ENCODE measurements around the gene TOLLIP.
A peak's percentile ranks its signal among the peaks of the same experiment; 100 is the strongest.
"Not testable (repeated sequence)": the region's sequence is repeated elsewhere in the genome, so short reads cannot be mapped to it uniquely, and the experiment has no call there.

The TOLLIP gene

GRCh38 chr11:1309498-1310317, at the start of gene TOLLIP:
TOLLIP (minus strand) TSS chr11:1309632; CDS start chr11:1309498, 134 bp downstream.
- FAIRE-seq: no peak

DNA sequence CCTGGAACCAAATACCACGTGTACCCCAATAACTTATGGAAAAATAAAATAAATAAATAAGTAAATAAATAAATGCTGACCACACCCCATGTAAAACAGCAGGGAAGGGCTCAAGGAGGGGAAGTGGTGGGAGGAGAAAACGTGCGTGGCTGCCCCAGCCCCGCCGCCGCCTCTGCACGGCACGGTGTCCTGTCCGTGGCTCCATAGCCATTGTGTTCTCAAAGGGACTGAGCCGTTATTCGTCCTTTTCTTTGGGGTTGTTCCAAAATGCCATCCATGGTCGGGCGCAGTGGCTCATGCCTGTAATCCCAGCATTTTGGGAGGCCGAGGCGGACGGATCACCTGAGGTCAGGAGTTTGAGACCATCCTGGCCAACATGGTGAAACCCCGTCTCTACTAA, 49.5 kb upstream of the TOLLIP start:
- not testable (repeated sequence) for FAIRE-seq

- FAIRE-seq: no peak
Measured at GRCh38 chr11:1358286-1358685, 48.9 kb upstream of the TOLLIP start.

DNA sequence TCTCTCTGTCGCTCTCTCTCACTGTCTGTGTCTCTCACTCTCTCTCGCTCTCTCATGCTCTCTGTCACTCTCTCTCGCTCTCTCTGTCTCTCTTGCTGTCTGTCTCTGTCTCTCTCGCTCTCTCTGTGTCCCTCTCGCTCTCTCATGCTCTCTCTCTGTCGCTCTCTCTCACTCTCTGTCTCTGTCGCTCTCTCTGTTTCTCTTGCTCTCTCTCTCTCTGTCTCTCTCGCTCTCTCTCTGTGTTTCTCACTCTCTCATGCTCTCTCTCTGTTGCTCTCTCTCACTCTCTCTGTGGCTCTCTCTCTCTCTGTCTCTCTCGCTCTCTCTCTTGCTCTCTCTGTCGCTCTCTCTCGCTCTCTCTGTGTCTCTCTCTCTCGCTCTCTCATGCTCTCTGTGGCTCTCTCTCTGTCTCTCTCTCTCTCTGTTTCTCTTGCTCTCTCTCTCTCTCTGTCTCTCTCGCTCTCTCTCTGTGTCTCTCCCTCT, 47.1 kb upstream of the TOLLIP start:
- no peak for FAIRE-seq

DNA sequence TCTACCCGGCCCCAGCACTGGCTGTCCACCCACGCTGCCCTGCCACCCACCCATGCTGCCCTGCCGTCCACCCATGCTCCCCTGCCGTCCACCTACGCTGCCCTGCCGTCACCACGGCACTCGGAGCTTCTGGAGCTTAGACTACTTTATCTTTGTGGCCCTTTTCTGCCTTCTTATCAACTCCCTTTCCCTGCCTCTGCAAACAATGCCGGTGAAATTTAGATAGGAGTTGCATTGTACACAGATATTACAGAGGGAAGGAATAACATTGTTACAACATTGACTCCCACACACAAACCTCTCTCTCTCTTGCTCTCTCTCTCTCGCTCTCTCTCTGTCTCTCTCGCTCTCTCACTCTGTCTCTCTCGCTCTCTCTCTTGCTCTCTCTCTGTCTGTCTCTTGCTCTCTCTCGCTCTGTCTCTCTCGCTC, 46.6 kb upstream of the TOLLIP start:
- no peak for FAIRE-seq

DNA sequence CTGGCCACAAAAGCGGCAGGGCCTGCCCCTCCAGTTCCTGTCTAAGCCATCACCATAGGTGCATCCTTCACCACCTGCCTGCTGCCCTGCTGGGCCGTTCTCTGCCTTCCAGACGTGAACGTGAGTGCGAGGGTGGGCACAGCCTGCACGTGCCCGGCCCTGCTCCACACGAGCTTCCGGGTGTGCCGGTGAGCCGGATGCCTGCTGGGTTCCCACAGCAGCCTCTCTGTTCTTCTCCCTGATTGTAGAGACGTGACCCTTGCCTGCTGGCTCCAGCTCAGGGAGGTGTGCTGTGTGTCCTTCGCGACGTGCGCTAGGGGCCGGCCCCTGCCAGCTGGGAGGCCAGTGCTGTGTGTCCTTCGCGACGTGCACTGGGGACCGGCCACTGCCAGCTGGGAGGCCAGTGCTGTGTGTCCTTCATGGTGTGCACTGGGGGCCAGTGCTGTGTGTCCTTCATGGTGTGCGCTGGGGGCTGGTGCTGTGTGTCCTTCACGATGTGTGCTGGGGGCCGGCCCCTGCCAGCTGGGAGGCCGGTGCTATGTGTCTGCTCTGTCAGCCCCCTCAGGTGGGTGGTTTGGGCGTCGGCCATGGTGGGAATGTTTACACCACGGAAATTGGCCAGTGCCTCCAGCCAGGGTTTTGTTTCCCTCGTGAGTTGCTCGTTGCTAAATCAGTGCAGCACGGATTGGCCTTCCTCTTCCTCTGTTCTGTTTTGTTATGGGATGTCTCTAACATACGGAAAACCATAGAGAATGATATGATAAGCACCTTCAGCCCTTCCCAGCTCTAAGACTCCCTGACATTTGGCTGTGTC, 44.9 kb upstream of the TOLLIP start:
- no peak for FAIRE-seq

DNA sequence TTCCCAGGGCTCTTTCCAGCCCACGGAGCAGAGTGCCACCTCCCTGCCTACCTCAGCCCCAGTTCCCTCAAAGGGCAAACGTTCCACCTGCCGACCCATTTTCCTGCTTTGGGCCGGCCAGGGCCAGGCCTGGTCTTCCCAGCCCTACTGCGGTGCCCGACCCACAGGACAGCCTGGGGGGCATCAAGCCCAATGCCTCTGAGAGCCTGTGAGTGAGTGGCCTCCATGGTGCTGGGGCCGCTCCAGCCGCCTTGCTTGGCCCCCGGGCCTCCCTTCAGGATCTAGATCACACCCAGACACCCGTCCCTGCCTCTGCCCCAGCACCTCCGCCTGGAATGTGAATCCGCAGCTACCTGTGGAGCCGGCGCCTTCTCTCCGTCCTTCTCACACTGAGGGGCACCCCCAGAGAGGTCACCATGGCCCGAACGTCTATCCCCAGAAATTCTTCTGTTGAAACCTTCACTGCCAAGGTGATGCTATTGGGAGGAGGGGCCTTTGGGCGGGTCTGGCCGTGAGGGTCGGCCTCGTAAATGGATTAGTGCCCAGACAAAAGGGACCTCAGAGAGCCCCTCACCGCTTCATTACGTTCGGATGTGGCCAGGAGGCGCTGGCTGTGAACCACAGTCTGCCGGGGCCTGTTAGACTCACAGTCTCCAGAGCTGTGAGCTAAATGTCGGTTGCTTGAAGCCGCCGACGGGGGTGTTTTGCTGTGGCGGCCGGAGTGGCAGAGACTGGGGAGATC, 44.1 kb upstream of the TOLLIP start:
- FAIRE-seq: peak; percentile 65

DNA sequence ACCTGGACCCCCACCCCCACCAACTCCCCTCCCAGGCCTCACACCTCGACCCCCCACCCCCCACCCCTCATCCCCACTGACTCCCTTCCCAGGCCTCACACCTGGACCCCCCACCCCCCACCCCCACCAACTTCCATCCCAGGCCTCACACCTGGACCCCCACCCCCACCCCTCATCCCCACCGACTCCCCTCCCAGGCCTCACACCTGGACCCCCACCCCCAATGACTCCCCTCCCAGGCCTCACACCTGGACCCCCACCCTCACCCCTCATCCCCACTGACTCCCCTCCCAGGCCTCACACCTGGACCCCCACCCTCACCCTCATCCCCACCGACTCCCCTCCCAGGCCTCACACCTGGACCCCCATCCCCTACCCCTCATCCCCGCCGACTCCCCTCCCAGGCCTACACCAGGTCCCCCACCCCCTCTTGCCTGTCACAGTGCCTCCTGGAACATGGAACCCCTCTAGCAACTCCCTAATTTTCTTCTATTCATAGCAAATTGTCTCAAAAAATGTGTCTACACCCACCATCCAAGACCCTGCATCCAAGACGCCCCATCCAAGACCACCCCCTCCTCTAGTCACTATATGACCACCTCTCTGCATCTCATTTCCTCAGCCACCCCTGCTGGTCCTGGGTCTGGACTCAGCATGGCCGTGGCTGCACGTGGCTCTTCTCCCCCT, 43.4 kb upstream of the TOLLIP start:
- no peak for FAIRE-seq

GRCh38 chr11:1351278-1351937, 42.0 kb upstream of the TOLLIP start:
- peak; percentile 98 for FAIRE-seq

DNA sequence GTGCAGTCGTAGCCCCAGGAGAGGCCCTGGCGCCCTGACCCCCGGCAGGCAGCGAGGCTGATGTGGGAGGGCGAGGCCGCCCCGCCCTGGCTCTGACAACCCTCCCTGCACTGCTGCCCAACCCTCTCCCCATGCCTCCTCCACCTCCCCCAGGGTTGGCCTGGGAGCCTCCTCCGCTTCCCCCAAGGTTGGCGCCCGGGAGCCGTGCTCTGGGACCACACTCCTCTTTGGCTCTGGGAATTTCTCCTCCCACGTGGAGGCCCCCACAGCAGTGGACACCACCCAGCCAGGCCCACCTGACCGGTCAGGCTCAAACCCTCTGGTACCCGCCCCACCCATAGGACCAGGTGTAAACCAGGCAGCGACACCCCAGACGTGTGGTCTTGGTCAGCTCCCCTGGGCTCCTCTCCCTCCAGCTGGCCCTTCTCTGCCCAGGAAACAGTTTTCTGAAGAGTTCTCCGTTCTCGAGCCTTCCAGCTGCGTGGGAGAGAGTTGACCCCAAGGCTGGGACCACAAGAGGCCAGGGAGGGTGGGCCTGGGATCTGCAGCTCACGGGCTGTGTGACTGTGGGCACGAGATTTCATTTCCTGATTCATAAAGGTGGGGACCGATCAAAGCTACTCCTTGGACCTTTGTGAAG, 40.8 kb upstream of the TOLLIP start:
- no peak for FAIRE-seq

DNA sequence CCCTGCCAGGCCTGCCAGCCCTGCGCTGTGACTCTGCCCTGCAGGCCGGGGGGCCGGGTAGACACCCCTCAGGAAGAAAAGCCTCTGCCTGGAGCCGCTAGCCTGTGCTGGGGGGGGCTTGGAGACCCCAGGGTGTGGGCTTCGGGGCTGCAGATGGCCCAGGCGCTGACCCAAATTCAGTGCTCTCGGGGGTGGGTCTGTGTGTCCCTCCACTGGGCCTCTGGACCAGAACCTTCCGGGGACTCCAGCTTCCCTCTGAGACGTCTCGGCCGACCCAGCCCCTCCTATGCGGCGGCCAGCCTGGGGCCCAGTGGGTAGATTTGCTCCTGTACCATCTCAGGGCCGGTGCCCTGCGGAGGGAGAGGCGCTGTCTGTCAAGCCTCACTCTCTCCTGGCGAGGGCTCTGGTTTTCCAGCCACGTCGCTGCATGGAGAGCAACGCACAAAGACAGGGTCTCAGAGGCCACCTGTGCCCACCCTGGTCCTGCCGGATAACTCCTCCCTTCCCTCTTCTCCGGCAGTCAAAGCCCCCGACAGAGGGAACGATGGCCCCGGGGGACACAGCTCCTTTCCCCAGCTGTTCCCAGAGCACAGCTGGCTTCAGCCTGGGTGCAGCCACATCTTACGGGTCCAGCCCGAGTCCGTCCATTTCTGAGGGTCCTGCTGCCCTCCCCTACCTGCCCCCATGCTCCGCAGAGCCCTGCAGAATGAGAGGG, 40.1 kb upstream of the TOLLIP start:
- no peak for FAIRE-seq

- FAIRE-seq: no peak
Measured at GRCh38 chr11:1348796-1349326, 39.4 kb upstream of the TOLLIP start.

DNA sequence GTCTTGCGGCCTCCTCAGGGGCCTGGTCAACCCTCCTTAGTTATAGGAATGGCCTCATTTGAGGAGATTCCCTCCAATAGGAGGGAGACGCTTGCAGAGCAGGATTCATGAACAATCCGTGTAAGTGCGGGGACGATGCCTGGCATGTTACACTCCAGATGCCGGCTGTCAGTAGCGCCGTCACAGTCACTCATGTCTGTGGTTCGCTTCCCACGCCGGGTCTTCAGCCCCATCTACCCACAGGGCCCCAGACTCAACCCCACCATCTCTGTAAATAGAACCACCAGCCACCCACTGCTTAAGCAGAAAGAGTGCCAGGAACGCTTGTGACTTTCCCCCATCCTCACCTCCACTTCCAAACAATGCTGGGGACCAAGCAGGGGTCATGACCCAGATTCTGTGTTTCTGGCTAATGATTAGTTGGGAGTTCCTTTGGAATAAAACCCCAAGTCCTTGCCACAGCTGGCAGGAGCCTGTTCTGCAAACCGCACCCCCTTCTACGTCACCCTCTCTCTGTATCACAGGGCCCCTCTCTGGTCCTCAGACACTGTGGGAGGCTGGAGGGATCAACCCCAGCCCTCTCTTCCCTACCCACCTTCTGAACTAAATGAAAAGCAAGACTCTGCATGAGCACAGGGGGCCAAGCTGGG, 38.8 kb upstream of the TOLLIP start:
- FAIRE-seq: no peak

GRCh38 chr11:1347411-1347999, 38.1 kb upstream of the TOLLIP start:
- FAIRE-seq: not testable (repeated sequence)

DNA sequence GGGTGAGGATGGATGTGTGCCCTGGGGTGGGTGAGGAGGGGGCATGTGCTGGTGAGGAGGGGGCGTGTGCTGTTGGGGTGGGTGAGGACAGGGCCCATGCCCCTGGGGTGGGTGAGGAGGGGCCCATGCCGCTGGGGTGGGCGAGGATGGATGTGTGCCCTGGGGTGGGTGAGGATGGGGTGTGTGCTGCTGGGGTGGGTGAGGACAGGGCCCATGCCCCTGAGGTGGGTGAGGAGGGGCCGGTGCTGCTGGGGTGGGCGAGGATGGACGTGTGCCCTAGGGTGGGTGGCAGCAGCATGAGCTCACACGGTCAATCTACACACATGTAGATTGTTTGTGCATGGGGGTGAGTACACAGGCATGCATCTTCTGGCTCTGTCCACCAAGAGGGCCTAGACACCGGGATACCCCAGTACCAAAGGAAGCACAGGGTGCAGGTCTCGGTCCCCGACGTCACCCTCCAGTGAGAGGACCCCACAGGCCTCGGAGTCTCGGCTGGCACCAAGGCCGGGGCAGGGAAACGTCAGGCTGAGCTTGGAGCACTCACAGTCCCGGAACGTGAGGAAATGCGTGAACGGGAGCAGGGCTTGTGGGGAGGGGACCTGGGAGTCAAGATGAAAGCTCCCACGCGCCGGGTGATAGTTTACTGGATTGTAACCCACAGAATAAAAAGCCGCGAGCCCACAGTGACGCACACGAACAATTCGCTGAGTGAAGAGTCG, 37.4 kb upstream of the TOLLIP start:
- no peak for FAIRE-seq

GRCh38 chr11:1345737-1346513, 36.5 kb upstream of the TOLLIP start:
- FAIRE-seq: no peak

DNA sequence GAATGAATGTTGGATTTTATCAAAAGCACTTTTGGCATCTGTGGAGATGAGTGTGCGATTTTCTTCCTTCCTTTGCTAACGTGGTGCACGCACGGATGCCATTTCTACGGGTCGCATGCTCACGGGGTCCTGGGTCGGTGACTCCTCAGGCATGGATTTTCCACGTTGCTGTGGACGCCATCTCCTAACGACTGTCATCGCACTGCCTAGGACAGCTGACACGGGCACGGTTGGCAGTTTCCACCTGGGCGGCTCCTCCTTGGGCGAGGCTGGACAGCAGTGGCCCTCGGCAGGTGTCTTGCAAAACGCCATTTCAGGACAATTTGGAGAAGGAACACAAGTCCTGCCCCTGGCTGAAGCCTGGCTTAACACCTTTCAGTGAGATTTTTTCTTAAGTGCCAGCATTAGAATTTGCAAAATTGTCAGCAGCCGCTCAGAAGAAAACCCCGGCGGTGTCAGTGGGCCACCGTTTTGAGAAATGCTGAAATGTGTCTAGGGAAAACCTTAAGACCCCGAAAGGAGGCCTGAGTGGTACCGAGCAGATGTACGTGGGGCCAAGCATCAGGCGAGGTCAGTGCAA, 34.7 kb upstream of the TOLLIP start:
- FAIRE-seq: no peak
